Parathyroid adenoma (tissue), 2 donors: ENCODE results near the gene ZNF174.
A peak's percentile ranks its signal among the peaks of the same experiment; 100 is the strongest.

Source experiments
- H2AFZ ChIP-seq: fragments of 300-600 bp; sonication (generic); one replicate; pipeline ENCODE4 v1.7.0; 2017; ENCODE audit warnings: antibody characterized with exemption, mild to moderate bottlenecking
- H3K27ac ChIP-seq: fragments of 300-600 bp; sonication (generic); one replicate; pipeline ENCODE4 v1.7.0; 2017
- H3K27me3 ChIP-seq: fragments of 300-600 bp; sonication (generic); one replicate; pipeline ENCODE4 v1.7.0; 2017; ENCODE audit warnings: low read length; ENCODE audit not compliant: control insufficient read depth, insufficient read depth
- H3K36me3 ChIP-seq: fragments of 300-600 bp; sonication (generic); one replicate; pipeline ENCODE4 v1.7.0; 2017; ENCODE audit warnings: low read length; ENCODE audit not compliant: control insufficient read depth, insufficient read depth
- H3K4me1 ChIP-seq: fragments of 300-600 bp; sonication (generic); one replicate; pipeline ENCODE4 v1.7.0; 2017; ENCODE audit warnings: control low read depth
- H3K4me2 ChIP-seq: fragments of 300-600 bp; sonication (generic); one replicate; pipeline ENCODE4 v1.7.0; 2017; ENCODE audit warnings: low read length
- H3K4me3 ChIP-seq: fragments of 300-600 bp; sonication (generic); one replicate; pipeline ENCODE4 v1.7.0; 2017; ENCODE audit warnings: low read depth, low read length
- H3K79me2 ChIP-seq: fragments of 300-600 bp; sonication (generic); one replicate; pipeline ENCODE4 v1.7.0; 2017; ENCODE audit warnings: control low read depth
- H3K9ac ChIP-seq: fragments of 300-600 bp; sonication (generic); one replicate; pipeline ENCODE4 v1.7.0; 2017; ENCODE audit warnings: mild to moderate bottlenecking
- H3K9me3 ChIP-seq: fragments of 300-600 bp; sonication (generic); one replicate; pipeline ENCODE4 v1.7.0; 2017; ENCODE audit warnings: low read length; ENCODE audit not compliant: control insufficient read depth
- TF ChIP-seq, protein P1 (sequence below): fragments of 300-600 bp; sonication (generic); IDR thresholded peaks from one replicate; pipeline ENCODE4 v1.7.0; 2017; ENCODE audit warnings: antibody characterized with exemption, mild to moderate bottlenecking
- donor health status: primary hyperparathyroidism.

The ZNF174 gene

DNA sequence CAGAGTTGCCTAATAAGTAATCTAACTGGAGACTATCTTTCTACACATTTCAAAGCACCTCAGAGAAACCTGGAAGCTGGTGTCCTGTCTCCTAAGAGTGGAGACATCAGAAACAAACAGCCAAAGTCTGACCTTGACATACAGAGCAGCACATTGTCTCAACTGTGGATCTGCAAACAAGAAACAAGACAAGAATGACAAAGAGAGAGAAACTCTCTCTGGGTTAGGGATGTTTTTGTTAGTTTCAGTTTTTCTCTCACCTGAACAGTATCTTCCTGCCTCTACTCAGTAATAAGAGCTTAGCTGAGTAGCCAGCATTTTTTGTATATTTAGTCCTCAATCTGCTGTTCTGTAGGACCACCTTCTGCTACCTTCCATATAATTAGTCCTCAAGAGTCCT, 33.4 kb downstream of the ZNF174 start:
- H3K36me3 ChIP-seq, result no peaks in the 10 kb centered on the region
- H2AFZ ChIP-seq, result no peak overlapping the region
- no peak overlapping the region for H3K9ac ChIP-seq
- no peak overlapping the region for H3K27ac ChIP-seq
- H3K27me3 ChIP-seq, result no peaks in the 10 kb centered on the region
- no peaks in the 10 kb centered on the region for H3K4me1 ChIP-seq
- H3K9me3 ChIP-seq, result no peaks in the 10 kb centered on the region
- no peak overlapping the region for H3K4me3 ChIP-seq
- H3K79me2 ChIP-seq, result peaks cover 11% of the 10 kb centered on the region
- TF ChIP-seq, protein P1, sequence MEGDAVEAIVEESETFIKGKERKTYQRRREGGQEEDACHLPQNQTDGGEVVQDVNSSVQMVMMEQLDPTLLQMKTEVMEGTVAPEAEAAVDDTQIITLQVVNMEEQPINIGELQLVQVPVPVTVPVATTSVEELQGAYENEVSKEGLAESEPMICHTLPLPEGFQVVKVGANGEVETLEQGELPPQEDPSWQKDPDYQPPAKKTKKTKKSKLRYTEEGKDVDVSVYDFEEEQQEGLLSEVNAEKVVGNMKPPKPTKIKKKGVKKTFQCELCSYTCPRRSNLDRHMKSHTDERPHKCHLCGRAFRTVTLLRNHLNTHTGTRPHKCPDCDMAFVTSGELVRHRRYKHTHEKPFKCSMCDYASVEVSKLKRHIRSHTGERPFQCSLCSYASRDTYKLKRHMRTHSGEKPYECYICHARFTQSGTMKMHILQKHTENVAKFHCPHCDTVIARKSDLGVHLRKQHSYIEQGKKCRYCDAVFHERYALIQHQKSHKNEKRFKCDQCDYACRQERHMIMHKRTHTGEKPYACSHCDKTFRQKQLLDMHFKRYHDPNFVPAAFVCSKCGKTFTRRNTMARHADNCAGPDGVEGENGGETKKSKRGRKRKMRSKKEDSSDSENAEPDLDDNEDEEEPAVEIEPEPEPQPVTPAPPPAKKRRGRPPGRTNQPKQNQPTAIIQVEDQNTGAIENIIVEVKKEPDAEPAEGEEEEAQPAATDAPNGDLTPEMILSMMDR, result no peak
- H3K4me2 ChIP-seq, result no peak overlapping the region

DNA sequence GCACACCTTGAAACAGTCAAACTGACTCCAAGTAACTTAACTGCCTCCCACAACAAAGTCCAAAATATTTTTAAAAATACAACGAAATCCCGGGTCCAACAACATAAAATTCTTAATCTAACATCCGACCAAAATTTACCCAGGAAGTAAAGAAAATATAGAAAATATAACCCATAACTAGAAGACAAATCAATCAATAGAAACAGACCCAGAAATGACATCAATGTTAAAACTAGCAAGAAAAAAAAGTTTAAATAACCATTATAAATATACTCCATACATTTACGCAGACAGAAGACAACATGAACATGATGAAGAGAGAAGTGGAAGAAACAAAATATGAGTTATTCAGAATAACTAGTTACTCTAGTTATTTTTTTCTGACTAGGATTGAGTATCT, 38.6 kb downstream of the ZNF174 start:
- TF ChIP-seq, protein P1, result no peak
- Histone ChIP-seq H3K4me1 (peaks cover 5% of the 10 kb centered on the region), H3K27ac (no peak overlapping the region), H3K79me2 (peaks cover 26% of the 10 kb centered on the region), H2AFZ (no peak overlapping the region), H3K9ac (no peak overlapping the region), H3K9me3 (no peaks in the 10 kb centered on the region), H3K36me3 (no peaks in the 10 kb centered on the region), H3K4me2 (no peak overlapping the region), H3K4me3 (no peak overlapping the region), H3K27me3 (no peaks in the 10 kb centered on the region)

DNA sequence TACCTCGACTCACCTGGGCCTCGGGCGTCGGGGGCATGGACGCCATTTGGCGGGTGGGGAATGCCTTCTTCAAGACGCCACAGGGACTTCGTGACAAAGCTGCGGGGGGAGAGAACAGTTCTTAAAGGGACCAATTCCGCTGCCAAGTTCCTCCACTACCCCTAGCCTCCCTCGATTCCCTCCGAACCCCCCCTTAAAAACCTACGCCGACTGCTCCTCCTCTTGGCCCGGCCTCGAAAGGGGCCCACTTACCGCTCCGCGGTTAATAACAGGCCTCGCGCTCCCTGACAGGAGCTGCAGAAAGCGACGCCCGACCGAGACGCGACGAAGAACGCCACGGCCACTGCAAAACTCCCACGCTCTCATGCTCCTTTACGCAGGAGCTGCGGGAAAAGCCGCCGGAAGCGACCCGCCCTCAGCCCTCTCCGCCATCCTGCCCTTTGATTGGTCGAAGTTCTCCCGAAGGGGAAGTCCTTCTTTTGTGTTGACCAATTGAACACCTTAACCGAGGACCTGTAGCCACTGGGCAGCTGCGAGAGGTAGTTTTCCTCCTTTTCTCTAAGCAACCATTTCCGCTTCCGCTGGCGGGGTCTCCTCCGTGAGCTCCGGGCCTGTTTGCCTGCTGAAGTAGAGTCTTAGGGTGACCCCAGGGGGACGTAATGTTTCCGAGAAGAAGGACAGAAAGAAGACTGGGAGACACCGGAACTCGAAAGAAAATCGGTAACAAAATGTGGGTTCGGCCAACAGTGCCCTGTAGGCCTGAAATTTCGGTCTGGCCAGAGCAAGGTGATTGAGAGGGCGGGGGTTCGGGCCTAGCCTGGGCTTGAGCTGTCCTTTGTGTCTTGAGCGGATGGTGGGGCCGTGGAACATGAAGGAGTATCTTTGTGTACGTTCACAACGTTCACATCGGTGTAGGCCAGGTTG, 42.4 kb downstream of the ZNF174 start, which contains the start of the genes NAA60 and ZNF597:
NAA60 (plus strand) TSS at position 573 of the 924 bp plus-strand sequence. CDS start 32,548 bp downstream, outside the sequence.
ZNF597 (minus strand) TSS at position 397 of the 924 bp plus-strand sequence; CDS start at position 46, 351 bp downstream.
- H3K4me1 ChIP-seq, result peaks cover 9% of the 10 kb centered on the region
- peaks cover 50% of the 10 kb centered on the region for H3K79me2 ChIP-seq
- no peaks in the 10 kb centered on the region for H3K9me3 ChIP-seq
- TF ChIP-seq, protein P1, result no peak
- no peaks in the 10 kb centered on the region for H3K27me3 ChIP-seq
- H3K4me2 ChIP-seq, result peak within 1 kb of the TSS; percentile 76
- peak within 1 kb of the TSS; percentile 86 for H2AFZ ChIP-seq
- H3K36me3 ChIP-seq, result no peaks in the 10 kb centered on the region
- peak within 1 kb of the TSS; percentile 85 for H3K4me3 ChIP-seq
- peak within 1 kb of the TSS; percentile 78 for H3K9ac ChIP-seq
- H3K27ac ChIP-seq, result peak within 1 kb of the TSS; percentile 89

DNA sequence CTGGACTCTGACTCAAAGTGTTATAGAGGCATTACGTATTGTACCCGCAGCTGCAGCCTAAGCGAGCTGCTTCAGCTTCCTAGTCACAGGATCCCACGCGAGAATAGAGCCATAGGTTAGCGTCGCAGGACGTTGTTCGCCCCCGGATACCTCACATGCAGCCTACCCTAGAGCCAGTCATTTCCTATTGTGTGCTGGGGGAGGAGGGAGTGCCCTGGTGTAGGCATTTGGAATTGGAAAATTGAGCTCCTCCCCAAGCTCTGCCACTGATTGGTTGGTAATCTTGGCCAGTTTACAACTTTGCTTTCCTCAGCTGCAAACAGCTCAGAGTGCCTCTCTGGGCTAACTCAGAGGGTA, 43.0 kb downstream of the ZNF174 start:
- Histone ChIP-seq H3K79me2 (peaks cover 49% of the 10 kb centered on the region), H3K4me1 (peaks cover 9% of the 10 kb centered on the region), H3K36me3 (no peaks in the 10 kb centered on the region), H3K27ac (peak overlapping the region; percentile 89), H3K4me3 (peak overlapping the region; percentile 85), H3K27me3 (no peaks in the 10 kb centered on the region), H3K4me2 (peak overlapping the region; percentile 76), H3K9me3 (no peaks in the 10 kb centered on the region), H2AFZ (peak overlapping the region; percentile 86), H3K9ac (peak overlapping the region; percentile 78)
- TF ChIP-seq, protein P1, result no peak
